Activated naive CD4-positive, alpha-beta T cell treated with Interleukin-2 at 50 U/mL for 16 hours (primary cell): Measurements from ENCODE around the gene KCNK2.
"Not testable (repeated sequence)": the region's sequence is repeated elsewhere in the genome, so short reads cannot be mapped to it uniquely, and the experiment has no call there.

Experiments used
- DNase-seq: peaks from one replicate; pipeline ENCODE4 v3.0.0-alpha.2; 2020

Gene KCNK2

GRCh38 chr1:215163144-215163543 is 80.6 kb downstream of the KCNK2 start:
- not testable (repeated sequence) for DNase-seq

- no peak for DNase-seq
Measured at GRCh38 chr1:215166886-215167285, 84.3 kb downstream of the KCNK2 start.

- DNase-seq: no peak
Measured at GRCh38 chr1:215181518-215181917, 99.0 kb downstream of the KCNK2 start.

GRCh38 chr1:215185067-215185620 is 102.6 kb downstream of the KCNK2 start:
- no peak for DNase-seq

- no peak for DNase-seq
Measured at GRCh38 chr1:215188302-215188950, 105.9 kb downstream of the KCNK2 start.

- no peak for DNase-seq
Measured at GRCh38 chr1:215192306-215192705, 109.8 kb downstream of the KCNK2 start.

- DNase-seq: no peak
Measured at GRCh38 chr1:215198021-215198420, 115.5 kb downstream of the KCNK2 start.

GRCh38 chr1:215200121-215200520 is 117.6 kb downstream of the KCNK2 start:
- no peak for DNase-seq

- no peak for DNase-seq
Measured at GRCh38 chr1:215201283-215201682, 118.7 kb downstream of the KCNK2 start.

- no peak for DNase-seq
Measured at GRCh38 chr1:215202868-215203267, 120.3 kb downstream of the KCNK2 start.

GRCh38 chr1:215210167-215210566 is 127.6 kb downstream of the KCNK2 start:
- no peak for DNase-seq

GRCh38 chr1:215215846-215216245 is 133.3 kb downstream of the KCNK2 start:
- DNase-seq: no peak

GRCh38 chr1:215219372-215219771 is 136.8 kb downstream of the KCNK2 start:
- DNase-seq: no peak

- no peak for DNase-seq
Measured at GRCh38 chr1:215220346-215220745, 137.8 kb downstream of the KCNK2 start.

- DNase-seq: no peak
Measured at GRCh38 chr1:215226757-215227156, 144.2 kb downstream of the KCNK2 start.

GRCh38 chr1:215228193-215228592 is 145.7 kb downstream of the KCNK2 start:
- no peak for DNase-seq

- DNase-seq: no peak
Measured at GRCh38 chr1:215241451-215241850, 158.9 kb downstream of the KCNK2 start.

- DNase-seq: no peak
Measured at GRCh38 chr1:215243345-215244054, 161.0 kb downstream of the KCNK2 start.

GRCh38 chr1:215250913-215251312 is 168.4 kb downstream of the KCNK2 start:
- no peak for DNase-seq

- DNase-seq: no peak
Measured at GRCh38 chr1:215251428-215251827, 168.9 kb downstream of the KCNK2 start.

- DNase-seq: no peak
Measured at GRCh38 chr1:215252164-215252563, 169.6 kb downstream of the KCNK2 start.

- DNase-seq: no peak
Measured at GRCh38 chr1:215256936-215257679, 174.6 kb downstream of the KCNK2 start.

- DNase-seq: no peak
Measured at GRCh38 chr1:215260711-215261110, 178.2 kb downstream of the KCNK2 start.

GRCh38 chr1:215262106-215262505 is 179.6 kb downstream of the KCNK2 start:
- no peak for DNase-seq
